ENCODE results near the gene NES.

The NES gene

GRCh38 chr1:156669794-156670193, 7.4 kb downstream of the NES start:
- no peak for TF ChIP-seq CTCF (IDR thresholded peaks at IDR 0.05; ENCODE audit: insufficient read depth, low read length, poor library complexity, severe bottlenecking)
- no peak for TF ChIP-seq EZH2phosphoT487 (conservative IDR thresholded peaks at IDR 0.05; ENCODE audit: low read length)
- no peak overlapping the region for H3K4me3 ChIP-seq (ENCODE audit: insufficient read depth, low read length, poor library complexity, severe bottlenecking)
- no peaks in the 10 kb centered on the region for H3K36me3 ChIP-seq (ENCODE audit: low read length)
- no peak overlapping the region for H3K4me2 ChIP-seq (ENCODE audit: low read depth, low read length, poor library complexity, severe bottlenecking)
- H3K9me2 ChIP-seq (replicated peaks; ENCODE audit: insufficient read depth, low read length): no peaks in the 10 kb centered on the region
- no peaks in the 10 kb centered on the region for H3K79me2 ChIP-seq (ENCODE audit: insufficient read depth, low read length)
- no peak overlapping the region for H2AFZ ChIP-seq (ENCODE audit: low read depth, low read length, severe bottlenecking)
- no peaks in the 10 kb centered on the region for H4K20me1 ChIP-seq (ENCODE audit: low read depth, low read length)
- no peaks in the 10 kb centered on the region for H3K9me3 ChIP-seq (ENCODE audit: insufficient read depth, low read length)
- H3K27me3 ChIP-seq (ENCODE audit: low read length): no peaks in the 10 kb centered on the region
- H3K27ac ChIP-seq (ENCODE audit: low read depth, low read length): no peak overlapping the region
- H3F3A ChIP-seq (ENCODE audit: insufficient read depth): no peaks in the 10 kb centered on the region
- H3K9ac ChIP-seq (ENCODE audit: low read length): no peak overlapping the region

GRCh38 chr1:156668801-156669637, 8.2 kb downstream of the NES start:
- Histone ChIP-seq H3K36me3 (ENCODE audit: low read length) (no peaks in the 10 kb centered on the region), H3K9ac (ENCODE audit: low read length) (no peak overlapping the region), H3K4me3 (ENCODE audit: insufficient read depth, low read length, poor library complexity, severe bottlenecking) (no peak overlapping the region), H2AFZ (ENCODE audit: low read depth, low read length, severe bottlenecking) (no peak overlapping the region), H3K4me2 (ENCODE audit: low read depth, low read length, poor library complexity, severe bottlenecking) (no peak overlapping the region), H3K27ac (ENCODE audit: low read depth, low read length) (no peak overlapping the region), H3K9me2 (replicated peaks; ENCODE audit: insufficient read depth, low read length) (no peaks in the 10 kb centered on the region), H3K9me3 (ENCODE audit: insufficient read depth, low read length) (no peaks in the 10 kb centered on the region), H4K20me1 (ENCODE audit: low read depth, low read length) (no peaks in the 10 kb centered on the region), H3K27me3 (ENCODE audit: low read length) (no peaks in the 10 kb centered on the region), H3F3A (ENCODE audit: insufficient read depth) (no peaks in the 10 kb centered on the region), H3K79me2 (ENCODE audit: insufficient read depth, low read length) (no peaks in the 10 kb centered on the region)
- TF ChIP-seq EZH2phosphoT487 (conservative IDR thresholded peaks at IDR 0.05; ENCODE audit: low read length) (no peak), CTCF (IDR thresholded peaks at IDR 0.05; ENCODE audit: insufficient read depth, low read length, poor library complexity, severe bottlenecking) (no peak)

GRCh38 chr1:156667968-156668709, 9.1 kb downstream of the NES start:
- Histone ChIP-seq H2AFZ (ENCODE audit: low read depth, low read length, severe bottlenecking) (no peak overlapping the region), H3K36me3 (ENCODE audit: low read length) (no peaks in the 10 kb centered on the region), H3K4me2 (ENCODE audit: low read depth, low read length, poor library complexity, severe bottlenecking) (no peak overlapping the region), H3K4me3 (ENCODE audit: insufficient read depth, low read length, poor library complexity, severe bottlenecking) (no peak overlapping the region), H3K27me3 (ENCODE audit: low read length) (no peaks in the 10 kb centered on the region), H4K20me1 (ENCODE audit: low read depth, low read length) (no peaks in the 10 kb centered on the region), H3K79me2 (ENCODE audit: insufficient read depth, low read length) (no peaks in the 10 kb centered on the region), H3K9me2 (replicated peaks; ENCODE audit: insufficient read depth, low read length) (no peaks in the 10 kb centered on the region), H3F3A (ENCODE audit: insufficient read depth) (no peaks in the 10 kb centered on the region), H3K9ac (ENCODE audit: low read length) (no peak overlapping the region), H3K27ac (ENCODE audit: low read depth, low read length) (no peak overlapping the region), H3K9me3 (ENCODE audit: insufficient read depth, low read length) (no peaks in the 10 kb centered on the region)
- TF ChIP-seq CTCF (IDR thresholded peaks at IDR 0.05; ENCODE audit: insufficient read depth, low read length, poor library complexity, severe bottlenecking) (no peak), EZH2phosphoT487 (conservative IDR thresholded peaks at IDR 0.05; ENCODE audit: low read length) (no peak)

Measured in SU-DHL-6 (cell line).